Progenitor cell of endocrine pancreas (in vitro differentiated cells): ENCODE measurements around the gene SPSB1. TPM values are rescaled to one million over a fixed set of nuclear protein-coding genes. Genes with fewer than 3 reads are reported as not detected.

Experiments
- DNase-seq: peaks from one replicate; pipeline ENCODE4 v3.0.0; 2021; ENCODE audit warnings: low spot score; ENCODE audit not compliant: unreplicated experiment
- H3K27ac Mint-ChIP-seq: 2 replicates; pipeline ENCODE4 v1.8.0; 2021; ENCODE audit warnings: mild to moderate bottlenecking, moderate library complexity, mixed read lengths
- H3K27me3 Mint-ChIP-seq: 2 replicates; pipeline ENCODE4 v1.8.0; 2021; ENCODE audit warnings: mixed read lengths
- H3K36me3 Mint-ChIP-seq: 2 replicates; pipeline ENCODE4 v1.8.0; 2022; ENCODE audit warnings: mixed read lengths; ENCODE audit not compliant: insufficient read depth
- H3K4me1 Mint-ChIP-seq: 2 replicates; pipeline ENCODE4 v1.8.0; 2021; ENCODE audit warnings: low read depth, mixed read lengths
- H3K4me3 Mint-ChIP-seq: 2 replicates; pipeline ENCODE4 v1.8.0; 2021; ENCODE audit warnings: low read depth, mild to moderate bottlenecking, moderate library complexity, mixed read lengths
- H3K9me3 Mint-ChIP-seq: 2 replicates; pipeline ENCODE4 v1.8.0; 2021; ENCODE audit warnings: low read depth, mixed read lengths
- total RNA-seq: library from RNA; stranded (reverse); gene quantifications from 2 replicates; pipeline ENCODE4 v1.2.1, GENCODE V29; 2021
- TF ChIP-seq, protein P1 (sequence below): fragments of 200-600 bp; sonication (generic); IDR thresholded peaks from one replicate; pipeline ENCODE4 v1.5.0; 2021; ENCODE audit warnings: antibody characterized with exemption, mild to moderate bottlenecking; ENCODE audit not compliant: unreplicated experiment

The SPSB1 gene
- total RNA-seq, 1 donor from 2014 or later, result 6.6 TPM

GRCh38 chr1:9249534-9250410 is 42.9 kb upstream of the SPSB1 start:
- Mint-ChIP-seq H3K27ac (peak overlapping the region; percentile 56), H3K36me3 (peaks cover 8% of the 10 kb centered on the region), H3K27me3 (no peaks in the 10 kb centered on the region), H3K4me1 (peaks cover 17% of the 10 kb centered on the region), H3K9me3 (no peaks in the 10 kb centered on the region), H3K4me3 (no peak overlapping the region)
- TF ChIP-seq, protein P1, sequence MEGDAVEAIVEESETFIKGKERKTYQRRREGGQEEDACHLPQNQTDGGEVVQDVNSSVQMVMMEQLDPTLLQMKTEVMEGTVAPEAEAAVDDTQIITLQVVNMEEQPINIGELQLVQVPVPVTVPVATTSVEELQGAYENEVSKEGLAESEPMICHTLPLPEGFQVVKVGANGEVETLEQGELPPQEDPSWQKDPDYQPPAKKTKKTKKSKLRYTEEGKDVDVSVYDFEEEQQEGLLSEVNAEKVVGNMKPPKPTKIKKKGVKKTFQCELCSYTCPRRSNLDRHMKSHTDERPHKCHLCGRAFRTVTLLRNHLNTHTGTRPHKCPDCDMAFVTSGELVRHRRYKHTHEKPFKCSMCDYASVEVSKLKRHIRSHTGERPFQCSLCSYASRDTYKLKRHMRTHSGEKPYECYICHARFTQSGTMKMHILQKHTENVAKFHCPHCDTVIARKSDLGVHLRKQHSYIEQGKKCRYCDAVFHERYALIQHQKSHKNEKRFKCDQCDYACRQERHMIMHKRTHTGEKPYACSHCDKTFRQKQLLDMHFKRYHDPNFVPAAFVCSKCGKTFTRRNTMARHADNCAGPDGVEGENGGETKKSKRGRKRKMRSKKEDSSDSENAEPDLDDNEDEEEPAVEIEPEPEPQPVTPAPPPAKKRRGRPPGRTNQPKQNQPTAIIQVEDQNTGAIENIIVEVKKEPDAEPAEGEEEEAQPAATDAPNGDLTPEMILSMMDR, result peak; percentile 61
- peak; percentile 36 for DNase-seq

DNA sequence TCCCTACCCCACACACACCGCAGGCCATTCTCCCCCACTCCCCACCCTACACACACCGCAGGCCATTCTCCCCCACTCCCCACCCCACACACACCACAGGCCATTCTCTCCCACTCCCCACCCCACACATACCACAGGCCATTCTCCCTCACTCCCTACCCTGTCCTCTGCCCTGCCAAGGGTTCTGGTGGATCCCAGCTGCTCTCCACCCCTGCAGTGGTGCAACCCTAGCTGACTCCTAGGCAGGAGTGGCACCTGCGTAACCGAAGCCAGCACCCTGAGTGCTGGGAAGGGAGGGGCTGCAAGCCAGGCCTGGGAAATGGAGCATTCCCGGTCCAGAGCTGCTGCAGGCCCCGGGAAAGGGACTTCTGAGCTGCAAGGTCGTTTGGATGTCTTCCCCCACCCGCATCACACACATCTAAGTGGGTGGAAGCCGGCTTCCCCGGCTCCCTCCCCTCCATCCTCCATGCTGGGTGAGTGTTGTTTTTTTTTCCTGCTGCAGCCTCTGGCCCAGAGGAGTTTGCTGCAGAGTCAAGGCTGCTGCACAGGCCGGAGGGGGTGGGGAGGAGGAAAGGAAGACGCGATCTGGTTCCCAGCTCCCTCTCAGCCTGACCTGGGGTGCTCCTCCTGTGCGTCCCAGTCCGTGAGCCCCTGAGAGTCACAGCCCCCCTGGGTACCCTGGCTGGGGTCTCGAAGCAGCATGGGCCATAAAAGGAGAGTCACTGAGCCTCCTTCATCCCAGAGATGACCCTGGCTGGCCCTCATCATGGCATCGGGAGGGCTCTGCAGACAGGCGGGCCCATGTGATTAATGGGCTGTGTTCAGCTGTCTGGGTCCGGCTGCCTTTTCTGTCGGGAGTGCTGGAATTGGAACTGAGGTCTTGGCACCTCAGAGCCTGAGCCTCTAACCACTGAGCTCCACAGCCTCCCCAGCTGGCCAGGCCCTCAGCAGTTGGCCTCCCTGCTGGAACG is 42.0 kb upstream of the SPSB1 start:
- TF ChIP-seq, protein P1, result no peak
- no peaks in the 10 kb centered on the region for H3K27me3 Mint-ChIP-seq
- no peaks in the 10 kb centered on the region for H3K9me3 Mint-ChIP-seq
- no peak for DNase-seq
- no peak overlapping the region for H3K4me3 Mint-ChIP-seq
- H3K4me1 Mint-ChIP-seq, result peaks cover 17% of the 10 kb centered on the region
- H3K36me3 Mint-ChIP-seq, result peaks cover 8% of the 10 kb centered on the region
- H3K27ac Mint-ChIP-seq, result no peak overlapping the region

- H3K9me3 Mint-ChIP-seq, result no peaks in the 10 kb centered on the region
- H3K27ac Mint-ChIP-seq, result no peak overlapping the region
Measured at GRCh38 chr1:9251501-9251900, 41.2 kb upstream of the SPSB1 start.

GRCh38 chr1:9253004-9253403 is 39.7 kb upstream of the SPSB1 start:
- Mint-ChIP-seq H3K36me3 (peaks cover 9% of the 10 kb centered on the region), H3K27me3 (no peaks in the 10 kb centered on the region), H3K9me3 (peaks cover under 1% of the 10 kb centered on the region), H3K4me1 (peaks cover 17% of the 10 kb centered on the region), H3K4me3 (no peak overlapping the region), H3K27ac (no peak overlapping the region)
- no peak for DNase-seq
- TF ChIP-seq, protein P1, result no peak

More at GRCh38 chr1:9251501-9251900, 41.2 kb upstream of the SPSB1 start:
- Mint-ChIP-seq H3K4me1 (peaks cover 17% of the 10 kb centered on the region), H3K36me3 (peaks cover 8% of the 10 kb centered on the region), H3K27me3 (no peaks in the 10 kb centered on the region), H3K4me3 (no peak overlapping the region)
- TF ChIP-seq, protein P1, result no peak
- no peak for DNase-seq

GRCh38 chr1:9253453-9254105 is 39.1 kb upstream of the SPSB1 start:
- H3K4me3 Mint-ChIP-seq, result no peak overlapping the region
- TF ChIP-seq, protein P1, result no peak
- H3K9me3 Mint-ChIP-seq, result peaks cover 6% of the 10 kb centered on the region
- H3K27ac Mint-ChIP-seq, result no peak overlapping the region
- DNase-seq, result no peak
- no peaks in the 10 kb centered on the region for H3K27me3 Mint-ChIP-seq
- peaks cover 13% of the 10 kb centered on the region for H3K36me3 Mint-ChIP-seq
- H3K4me1 Mint-ChIP-seq, result peaks cover 17% of the 10 kb centered on the region
